Stomach smooth muscle (tissue), 2 donors: ENCODE data around the gene RHEBL1.
A peak's percentile ranks its signal among the peaks of the same experiment; 100 is the strongest.

ENCODE experiments used
- H3K27ac ChIP-seq: one replicate; pipeline ENCODE4 v1.7.0; 2013; ENCODE audit warnings: mild to moderate bottlenecking, low read length, inconsistent platforms
- H3K27me3 ChIP-seq, 2 donors: one replicate each; pipeline ENCODE4 v1.7.0; 2013; ENCODE audit warnings: low read length in 2 of 2; ENCODE audit not compliant: insufficient read depth in 2 of 2, control insufficient read depth in 1 of 2
- H3K36me3 ChIP-seq, 2 donors: one replicate each; pipeline ENCODE4 v1.7.0; 2013; ENCODE audit warnings: low read length in 2 of 2; ENCODE audit not compliant: control insufficient read depth in 2 of 2, insufficient read depth in 2 of 2
- H3K4me1 ChIP-seq: one replicate; pipeline ENCODE4 v1.7.0; 2013; ENCODE audit warnings: low read length; ENCODE audit not compliant: control insufficient read depth, insufficient read depth
- H3K4me3 ChIP-seq, 2 donors: one replicate each; pipeline ENCODE4 v1.7.0; 2013; ENCODE audit warnings: low read length in 2 of 2
- H3K9ac ChIP-seq, 2 donors: one replicate each; pipeline ENCODE4 v1.7.0; 2013; ENCODE audit warnings: low read length in 2 of 2, mild to moderate bottlenecking in 1 of 2
- H3K9me3 ChIP-seq, 2 donors: one replicate each; pipeline ENCODE4 v1.7.0; 2013; ENCODE audit warnings: low read length in 2 of 2; ENCODE audit not compliant: control insufficient read depth in 2 of 2
- donor health status: healthy.
- donor health status: Pancreatic carcinoma.

The RHEBL1 gene

GRCh38 chr12:49054524-49054923, 15.3 kb downstream of the RHEBL1 start:
- H3K27ac ChIP-seq: no peak overlapping the region
- peaks cover 48% of the 10 kb centered on the region for H3K4me1 ChIP-seq
- no peaks in the 10 kb centered on the region for H3K27me3 ChIP-seq
- peak overlapping the region in 1 of 2 donors; percentile 13 for H3K9ac ChIP-seq
- H3K4me3 ChIP-seq: no peak overlapping the region
- H3K36me3 ChIP-seq: peaks cover 42 to 53% of the 10 kb centered on the region in 2 donors
- no peaks in the 10 kb centered on the region for H3K9me3 ChIP-seq

GRCh38 chr12:49054096-49054495, 15.7 kb downstream of the RHEBL1 start:
- no peaks in the 10 kb centered on the region for H3K9me3 ChIP-seq
- no peak overlapping the region for H3K27ac ChIP-seq
- H3K4me3 ChIP-seq: no peak overlapping the region
- peaks cover 47 to 57% of the 10 kb centered on the region in 2 donors for H3K36me3 ChIP-seq
- peak overlapping the region in 1 of 2 donors; percentile 13 for H3K9ac ChIP-seq
- H3K4me1 ChIP-seq: peaks cover 45% of the 10 kb centered on the region
- H3K27me3 ChIP-seq: no peaks in the 10 kb centered on the region

GRCh38 chr12:49052451-49053208, 17.1 kb downstream of the RHEBL1 start:
- peaks cover 31% of the 10 kb centered on the region for H3K4me1 ChIP-seq
- no peak overlapping the region for H3K4me3 ChIP-seq
- no peaks in the 10 kb centered on the region for H3K27me3 ChIP-seq
- no peaks in the 10 kb centered on the region for H3K9me3 ChIP-seq
- peaks cover 61 to 71% of the 10 kb centered on the region in 2 donors for H3K36me3 ChIP-seq
- no peak overlapping the region for H3K9ac ChIP-seq
- no peak overlapping the region for H3K27ac ChIP-seq

- Histone ChIP-seq H3K27ac (no peak overlapping the region), H3K9ac (no peak overlapping the region), H3K27me3 (no peaks in the 10 kb centered on the region), H3K9me3 (no peaks in the 10 kb centered on the region), H3K36me3 (peaks cover 68 to 77% of the 10 kb centered on the region in 2 donors), H3K4me1 (peaks cover 23% of the 10 kb centered on the region), H3K4me3 (no peak overlapping the region)
Observed at GRCh38 chr12:49051777-49052438, 17.9 kb downstream of the RHEBL1 start.

- peaks cover 18% of the 10 kb centered on the region for H3K4me1 ChIP-seq
- no peak overlapping the region for H3K9ac ChIP-seq
- H3K4me3 ChIP-seq: no peak overlapping the region
- H3K27ac ChIP-seq: no peak overlapping the region
- H3K27me3 ChIP-seq: no peaks in the 10 kb centered on the region
- H3K9me3 ChIP-seq: no peaks in the 10 kb centered on the region
- peaks cover 71 to 80% of the 10 kb centered on the region in 2 donors for H3K36me3 ChIP-seq
Observed at GRCh38 chr12:49051373-49051764, 18.4 kb downstream of the RHEBL1 start.

- no peak overlapping the region for H3K4me3 ChIP-seq
- H3K9me3 ChIP-seq: no peaks in the 10 kb centered on the region
- H3K9ac ChIP-seq: no peak overlapping the region
- peaks cover 77 to 84% of the 10 kb centered on the region in 2 donors for H3K36me3 ChIP-seq
- H3K4me1 ChIP-seq: peaks cover 12% of the 10 kb centered on the region
- H3K27me3 ChIP-seq: no peaks in the 10 kb centered on the region
- no peak overlapping the region for H3K27ac ChIP-seq
Observed at GRCh38 chr12:49050507-49051372, 19.0 kb downstream of the RHEBL1 start.

GRCh38 chr12:49049566-49050224, 20.1 kb downstream of the RHEBL1 start:
- peaks cover 3% of the 10 kb centered on the region for H3K4me1 ChIP-seq
- no peak overlapping the region for H3K27ac ChIP-seq
- peaks cover 78 to 90% of the 10 kb centered on the region in 2 donors for H3K36me3 ChIP-seq
- H3K9me3 ChIP-seq: no peaks in the 10 kb centered on the region
- no peak overlapping the region for H3K9ac ChIP-seq
- no peaks in the 10 kb centered on the region for H3K27me3 ChIP-seq
- H3K4me3 ChIP-seq: no peak overlapping the region

- Histone ChIP-seq H3K4me1 (no peaks in the 10 kb centered on the region), H3K9ac (no peak overlapping the region), H3K36me3 (peaks cover 78 to 89% of the 10 kb centered on the region in 2 donors), H3K4me3 (no peak overlapping the region), H3K9me3 (no peaks in the 10 kb centered on the region), H3K27ac (no peak overlapping the region), H3K27me3 (no peaks in the 10 kb centered on the region)
Observed at GRCh38 chr12:49048953-49049352, 20.8 kb downstream of the RHEBL1 start.

GRCh38 chr12:49046129-49046895, 23.5 kb downstream of the RHEBL1 start:
- Histone ChIP-seq H3K9ac (no peak overlapping the region), H3K4me1 (no peaks in the 10 kb centered on the region), H3K9me3 (no peaks in the 10 kb centered on the region), H3K4me3 (no peak overlapping the region), H3K27me3 (no peaks in the 10 kb centered on the region), H3K27ac (no peak overlapping the region), H3K36me3 (peaks cover 83 to 89% of the 10 kb centered on the region in 2 donors)
